HepG2 (cell line): Measurements from ENCODE around the gene BCL6. TPM values are rescaled to one million over a fixed set of nuclear protein-coding genes. Genes with fewer than 3 reads are reported as not detected.

Source experiments
- ARNT ChIP-seq: fragments of 450-650 bp; IDR thresholded peaks from 2 replicates; pipeline ENCODE4 v1.6.1; 2017
- ATF7-NPFF ChIP-seq: sonication (generic); formaldehyde crosslinking; IDR thresholded peaks from 2 replicates; pipeline ENCODE4 v1.8.1; 2023; ENCODE audit warnings: mild to moderate bottlenecking, low read depth, missing genetic modification reagents, moderate library complexity
- ERF ChIP-seq: IDR thresholded peaks from 2 replicates; pipeline ENCODE4 v1.6.1; 2018; ENCODE audit warnings: missing biosample characterization, missing genetic modification reagents
- FOSL2 ChIP-seq: sonication (generic); formaldehyde crosslinking; IDR thresholded peaks from 2 replicates; pipeline ENCODE4 v1.4.0; 2020; ENCODE audit warnings: missing genetic modification reagents
- FOXP1 ChIP-seq, 2 experiments: fragments of 450-650 bp in 1 of 2; IDR thresholded peaks; 2 replicates each; pipeline ENCODE4 v1.6.1; 2017 to 2018; ENCODE audit warnings: antibody characterized with exemption in 1 of 2
- GATAD1 ChIP-seq: IDR thresholded peaks from 2 replicates; pipeline ENCODE4 v1.6.1; 2016; ENCODE audit warnings: missing genetic modification reagents, missing compliant biosample characterization
- GFI1 ChIP-seq: sonication (generic); formaldehyde crosslinking; IDR thresholded peaks from 2 replicates; pipeline ENCODE4 v1.5.0; 2020; ENCODE audit warnings: missing genetic modification reagents, mild to moderate bottlenecking, borderline replicate concordance
- HDAC2 ChIP-seq: sonication (generic); formaldehyde crosslinking; IDR thresholded peaks from 2 replicates; pipeline ENCODE4 v1.4.0; 2020; ENCODE audit warnings: missing genetic modification reagents
- KDM4B ChIP-seq: sonication (generic); formaldehyde crosslinking; IDR thresholded peaks from 2 replicates; pipeline ENCODE4 v1.4.0; 2020; ENCODE audit warnings: missing genetic modification reagents
- NKX3-1 ChIP-seq: sonication (generic); formaldehyde crosslinking; IDR thresholded peaks from 2 replicates; pipeline ENCODE4 v1.5.0; 2020; ENCODE audit warnings: missing genetic modification reagents
- NPAS2 ChIP-seq: sonication (generic); formaldehyde crosslinking; IDR thresholded peaks from 2 replicates; pipeline ENCODE4 v1.8.0; 2022; ENCODE audit warnings: mild to moderate bottlenecking, missing genetic modification reagents, borderline replicate concordance
- NR2C2 ChIP-seq: sonication (generic); formaldehyde crosslinking; IDR thresholded peaks from 2 replicates; pipeline ENCODE4 v1.4.0; 2020; ENCODE audit warnings: missing genetic modification reagents, mild to moderate bottlenecking, moderate library complexity, borderline replicate concordance
- PHF8 ChIP-seq: sonication (generic); formaldehyde crosslinking; IDR thresholded peaks from 2 replicates; pipeline ENCODE4 v1.5.0; 2020; ENCODE audit warnings: missing genetic modification reagents
- RARA ChIP-seq: IDR thresholded peaks from 2 replicates; pipeline ENCODE4 v1.6.1; 2016; ENCODE audit warnings: missing genetic modification reagents, missing compliant biosample characterization
- SRF ChIP-seq: IDR thresholded peaks from 2 replicates; pipeline ENCODE4 v1.6.1; 2011; ENCODE audit warnings: mild to moderate bottlenecking, low read depth, low read length, moderate library complexity
- TARDBP ChIP-seq: sonication (generic); formaldehyde crosslinking; IDR thresholded peaks from 2 replicates; pipeline ENCODE4 v1.8.0; 2022; ENCODE audit warnings: mild to moderate bottlenecking, missing genetic modification reagents
- TOE1 ChIP-seq: sonication (generic); formaldehyde crosslinking; IDR thresholded peaks from 2 replicates; pipeline ENCODE4 v1.4.0; 2020; ENCODE audit warnings: mild to moderate bottlenecking, missing genetic modification reagents
- ZBTB38 ChIP-seq: sonication (generic); formaldehyde crosslinking; IDR thresholded peaks from 2 replicates; pipeline ENCODE4 v1.5.1; 2020; ENCODE audit warnings: mild to moderate bottlenecking, missing genetic modification reagents
- ZFP90 ChIP-seq: sonication (generic); formaldehyde crosslinking; IDR thresholded peaks from 2 replicates; pipeline ENCODE4 v1.8.0; 2022; ENCODE audit warnings: missing genetic modification reagents, mild to moderate bottlenecking, inconsistent platforms, borderline replicate concordance
- ZMAT3 ChIP-seq: sonication (generic); formaldehyde crosslinking; conservative IDR thresholded peaks from 2 replicates; pipeline ENCODE4 v1.7.0; 2021; ENCODE audit warnings: missing genetic modification reagents
- ZNF354B ChIP-seq: sonication (generic); formaldehyde crosslinking; IDR thresholded peaks from 2 replicates; pipeline ENCODE4 v1.8.0; 2022; ENCODE audit warnings: mild to moderate bottlenecking, missing genetic modification reagents
- ZNF550 ChIP-seq: sonication (generic); formaldehyde crosslinking; IDR thresholded peaks from 2 replicates; pipeline ENCODE4 v1.4.0; 2020; ENCODE audit warnings: mild to moderate bottlenecking, missing genetic modification reagents, borderline replicate concordance
- ZNF570 ChIP-seq: sonication (generic); formaldehyde crosslinking; IDR thresholded peaks from 2 replicates; pipeline ENCODE4 v1.4.0; 2020; ENCODE audit warnings: mild to moderate bottlenecking, missing genetic modification reagents, borderline replicate concordance
- ZNF572 ChIP-seq: sonication (generic); formaldehyde crosslinking; IDR thresholded peaks from 2 replicates; pipeline ENCODE4 v1.5.1; 2020; ENCODE audit warnings: mild to moderate bottlenecking, missing genetic modification reagents
- ZNF660 ChIP-seq: sonication (generic); formaldehyde crosslinking; IDR thresholded peaks from 2 replicates; pipeline ENCODE4 v1.5.1; 2020; ENCODE audit warnings: mild to moderate bottlenecking, low read depth, missing genetic modification reagents, borderline replicate concordance
- ZNF674 ChIP-seq: sonication (generic); formaldehyde crosslinking; IDR thresholded peaks from 2 replicates; pipeline ENCODE4 v1.5.0; 2020; ENCODE audit warnings: low read depth, mild to moderate bottlenecking, missing genetic modification reagents
- polyA plus RNA-seq, 8 experiments: library from polyadenylated mRNA; depleted of rRNA in 3 of 8; stranded (reverse) in 7 of 8; unstranded in 1 of 8; fragments of >200 nt; fragmentation: Illumina TruSeq in 4 of 8; extraction: Trizol in 4 of 8; gene quantifications; 2 replicates each; pipeline versions ENCODE4 v1.2.1 to v1.2.3, GENCODE V29; 2011 to 2016; ENCODE audit warnings: low read depth in 4 of 8, missing spikeins in 1 of 8, mixed read lengths in 1 of 8; ENCODE audit not compliant: insufficient read depth in 1 of 8
- total RNA-seq, 5 experiments: library from RNA; depleted of rRNA; stranded (reverse); fragments of >200 nt; fragmentation: Illumina TruSeq; extraction: Trizol; gene quantifications; 2 replicates each; pipeline ENCODE4 v1.2.3, GENCODE V29; 2016; ENCODE audit warnings: low read depth in 1 of 5
- TF ChIP-seq, protein P1 (sequence below): IDR thresholded peaks from 2 replicates; pipeline ENCODE4 v1.6.1; 2016; ENCODE audit warnings: low read depth, control low read depth
- TF ChIP-seq, protein P2 (sequence below): sonication (generic); formaldehyde crosslinking; IDR thresholded peaks from 2 replicates; pipeline ENCODE4 v1.8.0; 2022; ENCODE audit warnings: low read depth, missing genetic modification reagents
- TF ChIP-seq, protein P3 (sequence below): sonication (generic); formaldehyde crosslinking; IDR thresholded peaks from 2 replicates; pipeline ENCODE4 v1.5.0; 2020; ENCODE audit warnings: mild to moderate bottlenecking, missing genetic modification reagents, borderline replicate concordance

Gene BCL6
- total and polyA plus RNA-seq, 2 of the 13 experiments (the other 11 are each of a cell fraction or from before 2014, with no cell fraction given), result 21.2 to 53.7 TPM

DNA sequence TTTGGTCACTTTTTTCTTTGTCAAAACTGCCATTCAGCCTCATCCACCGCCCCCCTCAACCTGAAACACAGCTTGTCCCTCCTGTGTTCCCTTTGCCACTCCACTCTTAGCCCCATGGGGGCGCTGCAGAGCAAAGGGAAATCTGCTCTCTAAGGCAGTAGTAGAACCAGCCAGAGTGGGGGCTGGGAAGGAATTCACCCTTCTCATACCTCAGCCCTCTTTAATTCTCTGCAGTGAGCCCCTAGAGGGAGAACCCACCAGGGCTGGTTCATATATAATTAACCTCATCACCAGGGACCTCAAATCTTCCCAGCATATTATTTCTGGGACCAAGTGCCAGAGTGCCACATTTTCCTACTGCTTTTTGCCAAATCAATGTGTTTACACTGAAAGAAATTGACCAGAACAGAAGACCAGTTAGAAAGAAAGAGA lies 2.8 kb upstream of the BCL6 start (continued):
- no peak for TF ChIP-seq ZNF572 (CRISPR knock-in tag)
- peak; percentile 65; the same call in 1 of the 2 replicates for TF ChIP-seq GFI1 (CRISPR knock-in tag)
- peak; percentile 63 for TF ChIP-seq FOSL2 (CRISPR knock-in tag)
- TF ChIP-seq NPAS2, result no peak
- 0 out of 2 replicates have a peak, but pooled peaks have one; percentile 20 for TF ChIP-seq NR2C2 (CRISPR knock-in tag)
- TF ChIP-seq TOE1 (CRISPR knock-in tag), result no peak
- TF ChIP-seq GATAD1 (CRISPR knock-in tag), result 0 out of 2 replicates have a peak, but pooled peaks have one; percentile 32
- 0 out of 2 replicates have a peak, but pooled peaks have one; percentile 24 for TF ChIP-seq ZBTB38 (CRISPR knock-in tag)
- TF ChIP-seq ARNT, result no peak
- TF ChIP-seq ATF7-NPFF, result no peak
- no peak for TF ChIP-seq ERF
- TF ChIP-seq ZNF674, result no peak
- TF ChIP-seq, protein P1, sequence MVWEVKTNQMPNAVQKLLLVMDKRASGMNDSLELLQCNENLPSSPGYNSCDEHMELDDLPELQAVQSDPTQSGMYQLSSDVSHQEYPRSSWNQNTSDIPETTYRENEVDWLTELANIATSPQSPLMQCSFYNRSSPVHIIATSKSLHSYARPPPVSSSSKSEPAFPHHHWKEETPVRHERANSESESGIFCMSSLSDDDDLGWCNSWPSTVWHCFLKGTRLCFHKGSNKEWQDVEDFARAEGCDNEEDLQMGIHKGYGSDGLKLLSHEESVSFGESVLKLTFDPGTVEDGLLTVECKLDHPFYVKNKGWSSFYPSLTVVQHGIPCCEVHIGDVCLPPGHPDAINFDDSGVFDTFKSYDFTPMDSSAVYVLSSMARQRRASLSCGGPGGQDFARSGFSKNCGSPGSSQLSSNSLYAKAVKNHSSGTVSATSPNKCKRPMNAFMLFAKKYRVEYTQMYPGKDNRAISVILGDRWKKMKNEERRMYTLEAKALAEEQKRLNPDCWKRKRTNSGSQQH, result no peak
- TF ChIP-seq, protein P2, sequence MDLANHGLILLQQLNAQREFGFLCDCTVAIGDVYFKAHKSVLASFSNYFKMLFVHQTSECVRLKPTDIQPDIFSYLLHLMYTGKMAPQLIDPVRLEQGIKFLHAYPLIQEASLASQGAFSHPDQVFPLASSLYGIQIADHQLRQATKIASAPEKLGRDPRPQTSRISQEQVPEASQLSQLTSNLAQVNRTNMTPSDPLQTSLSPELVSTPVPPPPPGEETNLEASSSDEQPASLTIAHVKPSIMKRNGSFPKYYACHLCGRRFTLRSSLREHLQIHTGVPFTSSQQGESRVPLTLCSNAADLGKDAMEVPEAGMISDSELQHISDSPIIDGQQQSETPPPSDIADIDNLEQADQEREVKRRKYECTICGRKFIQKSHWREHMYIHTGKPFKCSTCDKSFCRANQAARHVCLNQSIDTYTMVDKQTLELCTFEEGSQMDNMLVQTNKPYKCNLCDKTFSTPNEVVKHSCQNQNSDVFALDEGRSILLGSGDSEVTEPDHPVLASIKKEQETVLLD (CRISPR knock-in tag), result no peak
- TF ChIP-seq KDM4B (CRISPR knock-in tag), result 0 out of 2 replicates have a peak, but pooled peaks have one; percentile 65
- TF ChIP-seq ZNF660 (CRISPR knock-in tag), result no peak
- peak; percentile 47; the same call in 1 of the 2 replicates for TF ChIP-seq HDAC2
- TF ChIP-seq ZNF550, result no peak
- TF ChIP-seq SRF, result no peak
- peak; percentile 34; the same call in 1 of the 2 replicates for TF ChIP-seq RARA (CRISPR knock-in tag)
- no peak for TF ChIP-seq NKX3-1 (CRISPR knock-in tag)
- TF ChIP-seq FOXP1 (IDR thresholded peaks at IDR 0.05), result no peak
- no peak; the same call in 1 of the 2 replicates for TF ChIP-seq FOXP1 (CRISPR knock-in tag; IDR thresholded peaks at IDR 0.05)
- TF ChIP-seq, protein P3, sequence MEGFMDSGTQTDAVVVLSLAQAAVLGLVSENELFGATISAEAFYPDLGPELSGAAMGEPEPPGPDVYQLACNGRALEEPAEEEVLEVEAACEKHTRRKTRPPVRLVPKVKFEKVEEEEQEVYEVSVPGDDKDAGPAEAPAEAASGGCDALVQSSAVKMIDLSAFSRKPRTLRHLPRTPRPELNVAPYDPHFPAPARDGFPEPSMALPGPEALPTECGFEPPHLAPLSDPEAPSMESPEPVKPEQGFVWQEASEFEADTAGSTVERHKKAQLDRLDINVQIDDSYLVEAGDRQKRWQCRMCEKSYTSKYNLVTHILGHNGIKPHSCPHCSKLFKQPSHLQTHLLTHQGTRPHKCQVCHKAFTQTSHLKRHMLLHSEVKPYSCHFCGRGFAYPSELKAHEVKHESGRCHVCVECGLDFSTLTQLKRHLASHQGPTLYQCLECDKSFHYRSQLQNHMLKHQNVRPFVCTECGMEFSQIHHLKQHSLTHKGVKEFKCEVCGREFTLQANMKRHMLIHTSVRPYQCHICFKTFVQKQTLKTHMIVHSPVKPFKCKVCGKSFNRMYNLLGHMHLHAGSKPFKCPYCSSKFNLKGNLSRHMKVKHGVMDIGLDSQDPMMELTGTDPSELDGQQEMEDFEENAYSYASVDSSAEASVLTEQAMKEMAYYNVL (CRISPR knock-in tag), result 0 out of 2 replicates have a peak, but pooled peaks have one; percentile 19
- 0 out of 2 replicates have a peak, but pooled peaks have one; percentile 23 for TF ChIP-seq ZFP90 (CRISPR knock-in tag)
- TF ChIP-seq ZNF354B (CRISPR knock-in tag), result no peak
- peak; percentile 69; the same call in 1 of the 2 replicates for TF ChIP-seq TARDBP (CRISPR knock-in tag)
- TF ChIP-seq ZNF570 (CRISPR knock-in tag), result no peak
- TF ChIP-seq PHF8 (CRISPR knock-in tag), result no peak
- TF ChIP-seq ZMAT3 (CRISPR knock-in tag), result 0 out of 2 replicates have a peak, but pooled peaks have one; percentile 33
